Activated naive CD4-positive, alpha-beta T cell treated with anti-CD3 and anti-CD28 coated beads for 36 hours (primary cell): Measurements from ENCODE around the gene PGM1. TPM values are rescaled to one million over a fixed set of nuclear protein-coding genes. Genes with fewer than 3 reads are reported as not detected.
"Not testable (repeated sequence)": the region's sequence is repeated elsewhere in the genome, so short reads cannot be mapped to it uniquely, and the experiment has no call there.

ENCODE experiments used
- CTCF ChIA-PET: fragments of 350-600 bp; sonication (Branson Sonifier 250); formaldehyde crosslinking; loops from one replicate; lab custom pipeline; 2021; ENCODE audit warnings: antibody characterized with exemption; lab: Charles Lee
- DNase-seq: peaks from one replicate; pipeline ENCODE4 v3.0.0-alpha.2; 2020
- H3K27ac Mint-ChIP-seq: one replicate; pipeline ENCODE4 v1.8.0; 2021; ENCODE audit warnings: mild to moderate bottlenecking, mixed read lengths
- H3K27me3 Mint-ChIP-seq: one replicate; pipeline ENCODE4 v1.8.0; 2021; ENCODE audit warnings: low read depth, mixed read lengths
- H3K36me3 Mint-ChIP-seq: one replicate; pipeline ENCODE4 v1.8.0; 2021; ENCODE audit warnings: low read depth, mixed read lengths
- H3K4me1 Mint-ChIP-seq: one replicate; pipeline ENCODE4 v1.8.0; 2021; ENCODE audit warnings: low read depth, mixed read lengths
- H3K4me3 Mint-ChIP-seq: one replicate; pipeline ENCODE4 v1.8.0; 2021; ENCODE audit warnings: mild to moderate bottlenecking, moderate library complexity, mixed read lengths
- H3K9me3 Mint-ChIP-seq: one replicate; pipeline ENCODE4 v1.8.0; 2021; ENCODE audit warnings: mixed read lengths
- intact Hi-C: fragments of 100-400 bp; cut with micrococcal nuclease; formaldehyde crosslinking; loops from one replicate; pipeline ENCODE4 v1.15.1; 2023
- total RNA-seq, 2 experiments: library from RNA; stranded (reverse); gene quantifications; one replicate each; pipeline ENCODE4 v1.2.3, GENCODE V29; 2021

The PGM1 gene
- 10 to 100 TPM; 25.3 to 27.5 TPM for total RNA-seq

DNA sequence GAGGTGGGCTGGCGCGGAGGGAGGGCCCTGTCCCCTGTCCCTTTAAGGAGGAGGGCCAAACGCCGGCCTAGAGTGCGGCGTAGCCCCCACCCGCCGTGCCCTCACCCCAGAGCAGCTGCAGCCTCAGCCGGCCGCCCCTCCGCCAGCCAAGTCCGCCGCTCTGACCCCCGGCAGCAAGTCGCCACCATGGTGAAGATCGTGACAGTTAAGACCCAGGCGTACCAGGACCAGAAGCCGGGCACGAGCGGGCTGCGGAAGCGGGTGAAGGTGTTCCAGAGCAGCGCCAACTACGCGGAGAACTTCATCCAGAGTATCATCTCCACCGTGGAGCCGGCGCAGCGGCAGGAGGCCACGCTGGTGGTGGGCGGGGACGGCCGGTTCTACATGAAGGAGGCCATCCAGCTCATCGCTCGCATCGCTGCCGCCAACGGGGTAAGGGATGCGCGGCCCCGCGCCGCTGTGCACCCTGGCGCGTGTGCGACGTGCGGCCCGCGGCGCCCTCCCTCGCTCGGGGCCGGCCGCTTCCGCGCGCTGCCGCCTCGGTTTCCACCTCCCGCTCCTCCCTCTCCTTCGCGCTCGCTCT lies at the start of gene PGM1:
TSS of gene PGM1 (plus strand) at position 109 of the 583 bp plus-strand sequence. CDS start at position 187, 78 bp downstream.
- intact Hi-C loops = loop anchor here (1.0 to 2.0 kb wide), 6 partner anchors 18 to 809 kb away; partner anchors contain the start of genes ALG6, ATG4C, EFCAB7 and FOXD3
- DNase-seq = peak; percentile 77
- no peaks in the 10 kb centered on the region for H3K27me3 Mint-ChIP-seq
- peak within 1 kb of the TSS; percentile 99 for H3K27ac Mint-ChIP-seq
- no peaks in the 10 kb centered on the region for H3K9me3 Mint-ChIP-seq
- peaks cover 3% of the 10 kb centered on the region for H3K36me3 Mint-ChIP-seq
- H3K4me1 Mint-ChIP-seq = peaks cover 25% of the 10 kb centered on the region
- CTCF ChIA-PET = interaction anchor here (1.5 kb wide), 1 partner anchor 18 kb away, joined by 6 read pairs; no protein-coding TSS in a partner anchor
- H3K4me3 Mint-ChIP-seq = peak within 1 kb of the TSS; percentile 96

DNA sequence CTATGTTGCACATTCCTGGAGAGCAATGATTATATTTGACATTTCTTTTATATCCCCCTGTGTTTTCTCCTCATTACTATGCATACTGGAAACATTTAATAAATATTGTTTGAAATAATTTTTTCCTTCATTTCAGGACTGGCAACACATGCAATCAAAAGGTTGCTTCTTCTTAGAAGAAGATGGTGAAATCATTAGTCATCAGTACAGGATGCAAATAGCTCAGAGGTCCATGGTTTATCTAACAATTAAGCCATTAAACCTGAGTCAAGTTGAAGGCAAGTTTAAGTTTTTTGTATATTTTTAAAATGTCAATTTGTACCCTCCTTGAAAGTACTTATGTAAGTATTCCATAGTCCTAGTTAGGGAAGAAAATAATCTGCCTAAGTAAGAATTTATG lies 47.4 kb upstream of the PGM1 start:
- CTCF ChIA-PET = no interaction called here
- intact Hi-C loops = no loop called here
- no peaks in the 10 kb centered on the region for H3K9me3 Mint-ChIP-seq
- DNase-seq = no peak
- H3K27me3 Mint-ChIP-seq = no peaks in the 10 kb centered on the region
- H3K4me1 Mint-ChIP-seq = no peaks in the 10 kb centered on the region
- peaks cover 7% of the 10 kb centered on the region for H3K36me3 Mint-ChIP-seq
- H3K27ac Mint-ChIP-seq = no peak overlapping the region
- H3K4me3 Mint-ChIP-seq = no peak overlapping the region

DNA sequence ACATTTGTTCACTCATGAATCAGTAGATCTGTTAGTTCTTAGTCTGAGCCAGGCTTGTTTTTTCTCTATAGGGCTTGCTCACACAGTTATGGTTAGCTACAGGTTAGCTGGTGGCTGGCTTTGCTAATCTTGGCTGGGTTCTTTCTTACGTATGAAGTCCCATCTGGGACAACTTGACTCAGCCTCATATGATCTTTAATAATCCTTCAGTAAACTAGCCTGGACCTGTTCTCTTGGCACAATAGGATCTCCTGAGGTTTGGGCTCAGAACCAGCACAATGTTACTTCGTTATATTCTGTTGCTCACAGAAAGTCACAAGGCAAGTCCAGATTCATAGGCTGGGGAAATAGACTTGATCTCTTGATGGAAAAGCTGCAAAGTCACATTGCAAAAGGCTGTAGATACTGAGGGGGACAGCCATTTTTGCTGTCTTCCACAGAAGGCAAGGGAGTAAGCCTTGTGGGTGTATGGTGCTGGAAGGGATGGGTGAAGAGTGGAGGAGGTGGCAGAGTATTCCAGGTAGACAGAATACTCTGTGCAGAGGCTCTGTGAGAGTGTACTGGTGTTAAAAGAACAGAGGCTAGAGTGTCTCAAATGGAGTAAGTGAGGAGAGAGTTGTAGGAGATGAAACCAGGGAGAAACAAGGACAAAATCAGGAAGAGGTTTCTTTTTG lies 45.5 kb upstream of the PGM1 start:
- no peaks in the 10 kb centered on the region for H3K9me3 Mint-ChIP-seq
- H3K4me1 Mint-ChIP-seq = no peaks in the 10 kb centered on the region
- no peak overlapping the region for H3K4me3 Mint-ChIP-seq
- H3K27me3 Mint-ChIP-seq = no peaks in the 10 kb centered on the region
- CTCF ChIA-PET = interaction anchor here (1.0 kb wide), 1 partner anchor 10 kb away, joined by 3 read pairs; no protein-coding TSS in a partner anchor
- intact Hi-C loops = no loop called here
- peaks cover 7% of the 10 kb centered on the region for H3K36me3 Mint-ChIP-seq
- no peak for DNase-seq
- H3K27ac Mint-ChIP-seq = no peak overlapping the region

DNA sequence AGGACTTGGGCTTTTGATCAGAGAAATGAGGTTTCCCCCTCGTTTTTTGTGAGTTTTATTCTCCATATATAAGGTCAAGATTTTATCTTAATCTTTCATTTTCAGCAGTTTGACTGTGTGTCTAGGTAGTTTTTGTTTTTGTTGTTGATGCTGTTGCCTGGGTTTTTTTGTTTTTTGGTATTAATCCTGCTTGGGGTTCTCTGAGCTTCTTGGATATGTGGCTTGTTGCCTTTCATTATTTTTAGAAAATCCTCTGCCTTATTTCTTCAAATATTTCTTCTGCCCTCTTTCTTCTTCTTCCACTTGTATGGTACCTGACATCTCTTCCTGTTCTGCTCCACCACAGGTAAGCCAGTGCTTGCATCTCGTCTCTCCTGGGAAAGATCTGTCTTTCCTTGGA lies 44.9 kb upstream of the PGM1 start:
- intact Hi-C loops = no loop called here
- H3K27me3 Mint-ChIP-seq = no peaks in the 10 kb centered on the region

DNA sequence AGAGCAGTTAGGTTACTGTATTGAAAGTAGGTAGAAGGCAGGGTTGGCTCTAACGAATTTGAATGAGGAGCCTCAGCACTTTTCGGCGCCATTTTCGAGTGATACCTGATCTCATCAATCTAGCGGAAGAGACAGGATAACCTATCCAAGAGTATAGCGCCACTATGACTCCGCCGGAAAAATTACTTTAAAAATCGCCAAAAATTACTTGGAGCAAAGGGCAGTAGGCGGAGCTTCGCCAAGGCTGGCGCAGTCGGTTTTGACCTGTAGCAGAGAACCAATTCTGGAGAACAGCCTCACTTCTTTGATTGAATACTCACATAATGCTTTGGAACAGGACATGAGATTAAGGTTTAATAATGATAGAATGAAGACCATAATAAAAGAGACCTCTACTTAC lies 44.3 kb upstream of the PGM1 start:
- DNase-seq = no peak
- intact Hi-C loops = no loop called here
- Mint-ChIP-seq H3K4me3 (no peak overlapping the region), H3K9me3 (no peaks in the 10 kb centered on the region), H3K36me3 (peaks cover 10% of the 10 kb centered on the region), H3K4me1 (no peaks in the 10 kb centered on the region), H3K27me3 (no peaks in the 10 kb centered on the region), H3K27ac (no peak overlapping the region)
- CTCF ChIA-PET = interaction anchor here (1.0 kb wide), 1 partner anchor 9 kb away, joined by 3 read pairs; no protein-coding TSS in a partner anchor

More for the DNA sequence above, 44.9 kb upstream of the PGM1 start:
- CTCF ChIA-PET = interaction anchor here (1.0 kb wide), 1 partner anchor 9 kb away, joined by 3 read pairs; no protein-coding TSS in a partner anchor
- H3K9me3 Mint-ChIP-seq = no peaks in the 10 kb centered on the region
- no peak overlapping the region for H3K27ac Mint-ChIP-seq
- no peak for DNase-seq
- peaks cover 10% of the 10 kb centered on the region for H3K36me3 Mint-ChIP-seq
- no peaks in the 10 kb centered on the region for H3K4me1 Mint-ChIP-seq
- no peak overlapping the region for H3K4me3 Mint-ChIP-seq

DNA sequence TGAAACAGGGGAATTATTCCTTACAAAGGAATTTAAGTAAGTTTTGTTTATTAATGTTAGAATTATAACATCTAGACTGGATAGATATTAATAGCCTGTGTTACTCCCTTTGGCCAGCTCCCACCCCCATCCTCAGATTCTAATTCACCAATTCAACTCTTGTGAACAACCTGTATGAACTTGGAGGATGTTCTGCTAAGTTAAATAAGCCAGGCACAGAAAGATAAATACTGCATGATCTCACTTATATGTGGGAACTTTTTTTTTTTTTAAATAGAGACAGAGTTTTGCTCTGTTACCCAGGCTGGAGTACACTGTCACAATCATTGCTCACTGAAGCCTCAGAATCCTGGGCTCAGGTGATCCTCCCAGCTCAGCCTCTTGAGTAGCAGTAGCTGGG lies 37.7 kb upstream of the PGM1 start:
- no peak overlapping the region for H3K4me3 Mint-ChIP-seq
- CTCF ChIA-PET = interaction anchor here (0.6 to 1.9 kb wide), 3 partner anchors 18 to 1453 kb away, joined by 3 to 8 read pairs (median 4); no protein-coding TSS in a partner anchor
- peaks cover 5% of the 10 kb centered on the region for H3K36me3 Mint-ChIP-seq
- peaks cover 2% of the 10 kb centered on the region for H3K4me1 Mint-ChIP-seq
- no peak for DNase-seq
- intact Hi-C loops = loop anchor here (5.0 kb wide), 1 partner anchor 687 kb away; no protein-coding TSS in a partner anchor
- H3K27ac Mint-ChIP-seq = no peak overlapping the region
- H3K27me3 Mint-ChIP-seq = no peaks in the 10 kb centered on the region
- H3K9me3 Mint-ChIP-seq = no peaks in the 10 kb centered on the region

DNA sequence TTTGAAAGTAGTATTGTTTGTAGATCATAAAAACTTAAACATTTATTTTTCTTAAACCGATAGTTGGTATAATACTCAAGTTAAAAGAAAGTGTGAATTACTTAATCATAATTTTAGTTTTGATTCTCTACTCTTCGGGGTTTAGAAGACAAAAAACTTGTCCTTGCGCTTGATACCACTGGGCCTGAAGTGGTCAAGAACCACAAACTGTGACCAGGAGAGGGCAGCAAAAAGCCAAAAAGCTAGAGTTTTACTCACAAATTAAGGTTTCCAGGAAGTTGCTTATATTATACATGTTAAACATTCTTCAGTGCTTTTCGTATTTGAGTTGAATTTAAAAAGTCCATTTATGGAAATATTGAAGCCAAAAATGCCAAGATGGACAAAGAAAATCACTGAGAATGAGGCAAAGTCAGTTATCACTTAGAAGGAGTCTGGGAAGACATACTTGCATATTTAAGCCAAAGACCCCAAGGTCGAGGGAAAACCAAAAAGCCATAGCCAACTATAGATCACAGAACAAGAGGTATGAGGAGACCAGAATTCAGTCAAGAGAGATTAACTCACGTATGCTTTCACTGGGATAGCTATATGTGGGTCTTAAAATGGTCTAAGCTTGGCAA lies 35.7 kb upstream of the PGM1 start:
- no peaks in the 10 kb centered on the region for H3K27me3 Mint-ChIP-seq

DNA sequence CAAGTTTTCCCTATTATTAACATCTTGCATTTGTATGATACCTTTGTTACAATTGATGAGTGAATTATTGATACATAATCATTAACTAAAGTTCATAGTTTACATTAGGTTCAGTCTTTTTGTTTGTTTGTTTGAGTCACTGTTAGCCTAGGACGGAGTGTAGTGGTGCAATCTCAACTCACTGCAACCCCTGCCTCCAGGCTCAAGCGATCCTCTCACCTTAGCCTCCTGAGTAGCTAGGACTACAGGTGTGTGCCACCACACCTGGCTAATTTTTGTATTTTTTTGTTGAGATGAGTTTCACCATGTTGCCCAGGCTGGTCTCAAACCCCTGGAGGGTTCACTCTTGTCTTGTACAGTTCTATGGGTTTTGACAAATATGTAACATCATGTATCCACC lies 33.9 kb upstream of the PGM1 start:
- peaks cover 11% of the 10 kb centered on the region for H3K36me3 Mint-ChIP-seq
- H3K27ac Mint-ChIP-seq = no peak overlapping the region
- no peaks in the 10 kb centered on the region for H3K27me3 Mint-ChIP-seq
- H3K4me3 Mint-ChIP-seq = no peak overlapping the region
- H3K9me3 Mint-ChIP-seq = no peaks in the 10 kb centered on the region
- intact Hi-C loops = loop anchor here (5.0 kb wide), 1 partner anchor 683 kb away; no protein-coding TSS in a partner anchor
- CTCF ChIA-PET = no interaction called here
- H3K4me1 Mint-ChIP-seq = peaks cover 2% of the 10 kb centered on the region
- DNase-seq = no peak

More for the DNA sequence above, 35.7 kb upstream of the PGM1 start:
- CTCF ChIA-PET = interaction anchor here (0.6 to 0.9 kb wide), 2 partner anchors 9 to 188 kb away, joined by 3 read pairs; no protein-coding TSS in a partner anchor
- no peak overlapping the region for H3K4me3 Mint-ChIP-seq
- H3K27ac Mint-ChIP-seq = no peak overlapping the region
- peaks cover 2% of the 10 kb centered on the region for H3K4me1 Mint-ChIP-seq
- intact Hi-C loops = loop anchor here (5.0 kb wide), 1 partner anchor 685 kb away; no protein-coding TSS in a partner anchor
- DNase-seq = peak; percentile 52
- H3K9me3 Mint-ChIP-seq = no peaks in the 10 kb centered on the region
- H3K36me3 Mint-ChIP-seq = peaks cover 9% of the 10 kb centered on the region

DNA sequence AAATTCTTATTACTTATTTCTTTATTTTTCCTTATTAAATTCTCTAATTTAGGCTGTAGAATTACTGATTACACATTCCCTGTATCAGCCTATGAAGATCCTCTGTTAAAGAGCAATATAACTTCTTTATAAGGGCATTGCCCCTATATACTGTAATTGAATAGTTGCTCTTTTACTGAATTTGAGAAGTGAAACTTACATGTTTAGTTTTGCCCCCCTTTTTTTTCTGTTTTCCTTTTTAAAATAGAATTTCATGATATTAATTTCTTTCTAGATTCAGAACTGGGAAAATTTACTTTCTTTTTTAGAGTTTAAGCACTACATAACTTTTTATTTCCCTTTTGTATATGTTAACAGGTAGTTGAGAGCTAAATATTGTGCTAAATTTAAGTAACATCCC lies 29.5 kb upstream of the PGM1 start:
- no peak overlapping the region for H3K4me3 Mint-ChIP-seq
- H3K27ac Mint-ChIP-seq = no peak overlapping the region
- no peaks in the 10 kb centered on the region for H3K9me3 Mint-ChIP-seq
- H3K4me1 Mint-ChIP-seq = no peaks in the 10 kb centered on the region
- CTCF ChIA-PET = no interaction called here
- no peaks in the 10 kb centered on the region for H3K27me3 Mint-ChIP-seq
- no peak for DNase-seq
- H3K36me3 Mint-ChIP-seq = peaks cover 12% of the 10 kb centered on the region
- intact Hi-C loops = no loop called here

DNA sequence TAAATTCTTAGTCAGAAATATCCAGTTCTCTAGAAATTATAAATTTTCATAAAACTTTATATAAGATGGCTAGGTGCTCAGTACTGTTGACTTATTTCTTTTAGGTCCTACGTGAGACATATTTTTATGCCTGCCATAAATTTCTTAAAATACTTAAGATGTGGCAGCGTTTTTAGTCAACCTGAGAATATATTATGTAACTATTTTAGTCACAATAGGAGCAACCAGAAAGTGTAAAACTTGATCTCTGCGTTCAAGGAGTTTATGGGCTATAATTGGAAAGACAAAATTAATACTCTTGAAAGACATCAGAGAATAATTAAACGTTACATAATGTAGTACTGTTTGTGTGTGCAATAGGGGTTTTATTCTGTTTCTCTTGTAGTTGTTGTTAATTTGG lies 24.1 kb upstream of the PGM1 start:
- peaks cover 6% of the 10 kb centered on the region for H3K36me3 Mint-ChIP-seq
- no peaks in the 10 kb centered on the region for H3K9me3 Mint-ChIP-seq
- no peaks in the 10 kb centered on the region for H3K4me1 Mint-ChIP-seq
- H3K27ac Mint-ChIP-seq = no peak overlapping the region
- CTCF ChIA-PET = no interaction called here
- intact Hi-C loops = no loop called here
- H3K27me3 Mint-ChIP-seq = no peaks in the 10 kb centered on the region
- no peak for DNase-seq
- no peak overlapping the region for H3K4me3 Mint-ChIP-seq

DNA sequence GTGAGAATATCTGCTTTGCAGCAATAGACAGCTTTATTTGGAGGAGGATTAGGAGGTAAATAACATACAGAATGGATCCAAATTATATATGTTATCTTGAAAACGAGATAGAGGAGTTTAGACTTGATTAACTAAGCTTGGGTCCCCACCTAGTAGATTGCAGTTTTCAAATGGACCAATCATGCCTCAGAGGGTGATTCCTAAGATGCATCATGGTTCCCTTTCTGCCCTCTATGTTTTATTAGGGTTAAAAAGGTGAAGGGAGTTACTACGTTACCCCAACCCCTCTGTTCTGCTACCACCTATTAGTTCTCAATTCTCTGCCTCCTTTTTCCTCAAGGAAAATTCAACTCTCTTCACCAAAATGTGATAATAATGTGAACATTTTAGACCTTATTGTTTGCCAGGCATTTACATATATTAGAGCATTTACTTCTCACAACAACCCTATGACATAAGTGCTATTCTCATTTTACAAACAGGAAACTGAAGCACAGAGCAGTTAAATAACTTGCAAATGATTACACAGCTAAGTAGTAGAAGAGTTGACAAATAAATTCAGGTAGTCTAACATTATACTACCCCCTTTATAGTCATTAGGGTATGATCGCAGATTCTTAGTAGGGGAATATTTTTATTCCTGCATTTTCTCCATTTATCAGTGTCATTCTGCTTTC lies 23.4 kb upstream of the PGM1 start:
- H3K4me3 Mint-ChIP-seq = no peak overlapping the region
- H3K4me1 Mint-ChIP-seq = no peaks in the 10 kb centered on the region
- CTCF ChIA-PET = no interaction called here
- H3K9me3 Mint-ChIP-seq = no peaks in the 10 kb centered on the region
- H3K27ac Mint-ChIP-seq = no peak overlapping the region
- no peaks in the 10 kb centered on the region for H3K27me3 Mint-ChIP-seq
- intact Hi-C loops = no loop called here
- DNase-seq = no peak
- H3K36me3 Mint-ChIP-seq = peaks cover 3% of the 10 kb centered on the region

DNA sequence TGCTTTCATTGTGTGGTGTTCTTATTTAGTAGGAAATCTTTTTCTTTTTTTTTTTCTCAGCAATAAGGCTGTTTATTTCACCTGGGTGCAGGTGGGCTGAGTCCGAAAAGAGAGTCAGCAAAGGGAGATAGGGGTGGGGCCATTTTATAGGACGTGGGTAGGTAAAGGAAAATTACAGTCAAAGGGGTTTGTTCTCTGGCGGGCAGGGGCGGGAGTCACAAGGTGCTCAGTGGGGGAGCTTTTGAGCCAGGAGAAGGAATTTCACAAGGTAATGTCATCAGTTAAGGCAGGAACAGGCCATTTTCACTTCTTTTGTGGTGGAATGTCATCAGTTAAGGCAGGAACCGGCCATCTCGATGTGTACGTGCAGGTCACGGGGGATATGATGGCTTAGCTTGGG lies 20.5 kb upstream of the PGM1 start:
- H3K27me3 Mint-ChIP-seq, H3K4me3 Mint-ChIP-seq, DNase-seq, H3K9me3 Mint-ChIP-seq, intact Hi-C loops, H3K27ac Mint-ChIP-seq, H3K4me1 Mint-ChIP-seq, H3K36me3 Mint-ChIP-seq: not testable (repeated sequence)
- CTCF ChIA-PET = interaction anchor here (0.5 kb wide), 1 partner anchor 16 kb away, joined by 3 read pairs; no protein-coding TSS in a partner anchor
